ENCODE measurements around the gene STARD5.
A peak's percentile ranks its signal among the peaks of the same experiment; 100 is the strongest.

- TF ChIP-seq CTCF (IDR thresholded peaks at IDR 0.05) (peak; percentile 64 to 90 (median 75)), POLR2A (IDR thresholded peaks at IDR 0.05) (no peak)
Observed at GRCh38 chr15:81265944-81266775, 57.8 kb downstream of the STARD5 start.
